HG03432 (cell line): Measurements from ENCODE around the gene P2RX3.
A peak's percentile ranks its signal among the peaks of the same experiment; 100 is the strongest.
"Not testable (repeated sequence)": the region's sequence is repeated elsewhere in the genome, so short reads cannot be mapped to it uniquely, and the experiment has no call there.

Experiments
- ATAC-seq: cut with Tn5 transposase; IDR thresholded peaks from one replicate; pipeline ENCODE4 v1.9.1; 2021; ENCODE audit warnings: mild to moderate bottlenecking, moderate library complexity; ENCODE audit not compliant: unreplicated experiment

Gene P2RX3

GRCh38 chr11:57324154-57324885 is 13.8 kb upstream of the P2RX3 start:
- no peak for ATAC-seq

GRCh38 chr11:57324886-57325734 is 13.0 kb upstream of the P2RX3 start, which contains the start of gene TNKS1BP1:
Gene TNKS1BP1, minus strand, starts transcription at chr11:57324952. Its CDS starts 3,067 bp downstream, at chr11:57321885.
- ATAC-seq = peak; percentile 89

- ATAC-seq = no peak
These were observed 12.5 kb upstream of the P2RX3 start for GRCh38 chr11:57325735-57326048.

- no peak for ATAC-seq
These were observed 10.4 kb upstream of the P2RX3 start for GRCh38 chr11:57327721-57328120.

- no peak for ATAC-seq
These were observed 8.1 kb upstream of the P2RX3 start for GRCh38 chr11:57330029-57330428.

- ATAC-seq = no peak
These were observed 6.4 kb upstream of the P2RX3 start for GRCh38 chr11:57331720-57332119.

- ATAC-seq = no peak
These were observed 5.3 kb upstream of the P2RX3 start for GRCh38 chr11:57332694-57333440.

GRCh38 chr11:57335023-57335342 is 3.2 kb upstream of the P2RX3 start:
- peak; percentile 3 for ATAC-seq

GRCh38 chr11:57335343-57336110 is 2.6 kb upstream of the P2RX3 start, which contains the start of gene SSRP1:
Gene SSRP1, minus strand, starts transcription at chr11:57335892. Its CDS starts 771 bp downstream, at chr11:57335121.
- peak; percentile 99 for ATAC-seq

- ATAC-seq = no peak
These were observed 2.0 kb upstream of the P2RX3 start for GRCh38 chr11:57336111-57336666.

GRCh38 chr11:57336856-57337255 is 1.3 kb upstream of the P2RX3 start:
- not testable (repeated sequence) for ATAC-seq

GRCh38 chr11:57339328-57339727 is 1.2 kb downstream of the P2RX3 start:
- no peak for ATAC-seq

GRCh38 chr11:57340039-57340615 is 2.0 kb downstream of the P2RX3 start:
- no peak for ATAC-seq

- ATAC-seq = no peak
These were observed 3.2 kb downstream of the P2RX3 start for GRCh38 chr11:57341250-57341808.

GRCh38 chr11:57342702-57343101 is 4.5 kb downstream of the P2RX3 start:
- ATAC-seq = no peak

- ATAC-seq = no peak
These were observed 5.7 kb downstream of the P2RX3 start for GRCh38 chr11:57343825-57344224.

- ATAC-seq = no peak
These were observed 6.7 kb downstream of the P2RX3 start for GRCh38 chr11:57344826-57345225.

GRCh38 chr11:57345555-57346211 is 7.5 kb downstream of the P2RX3 start:
- ATAC-seq = peak; percentile 63

- ATAC-seq = no peak
These were observed 9.2 kb downstream of the P2RX3 start for GRCh38 chr11:57347336-57347735.
